HepG2 (cell line): ENCODE results near the gene IL2RA. TPM values are rescaled to one million over a fixed set of nuclear protein-coding genes. Genes with fewer than 3 reads are reported as not detected.

Source experiments
- NR2C2 ChIP-seq: sonication (generic); formaldehyde crosslinking; IDR thresholded peaks from 2 replicates; pipeline ENCODE4 v1.4.0; 2020; ENCODE audit warnings: missing genetic modification reagents, mild to moderate bottlenecking, moderate library complexity, borderline replicate concordance
- RBM39 ChIP-seq: fragments of 200-400 bp; formaldehyde crosslinking; IDR thresholded peaks from one replicate; pipeline ENCODE4 v1.6.1; 2018; ENCODE audit warnings: antibody characterized with exemption, mild to moderate bottlenecking, low read depth, low read length; ENCODE audit not compliant: poor library complexity, severe bottlenecking
- ZNF746 ChIP-seq: sonication (generic); formaldehyde crosslinking; IDR thresholded peaks from 2 replicates; pipeline ENCODE4 v1.8.0; 2022; ENCODE audit warnings: mild to moderate bottlenecking, missing genetic modification reagents
- ZNF841 ChIP-seq: sonication (generic); formaldehyde crosslinking; IDR thresholded peaks from 2 replicates; pipeline ENCODE4 v1.8.1; 2023; ENCODE audit warnings: missing genetic modification reagents, borderline replicate concordance
- polyA plus RNA-seq, 8 experiments: library from polyadenylated mRNA; depleted of rRNA in 3 of 8; stranded (reverse) in 7 of 8; unstranded in 1 of 8; fragments of >200 nt; fragmentation: Illumina TruSeq in 4 of 8; extraction: Trizol in 4 of 8; gene quantifications; 2 replicates each; pipeline versions ENCODE4 v1.2.1 to v1.2.3, GENCODE V29; 2011 to 2016; ENCODE audit warnings: low read depth in 4 of 8, missing spikeins in 1 of 8, mixed read lengths in 1 of 8; ENCODE audit not compliant: insufficient read depth in 1 of 8
- total RNA-seq, 5 experiments: library from RNA; depleted of rRNA; stranded (reverse); fragments of >200 nt; fragmentation: Illumina TruSeq; extraction: Trizol; gene quantifications; 2 replicates each; pipeline ENCODE4 v1.2.3, GENCODE V29; 2016; ENCODE audit warnings: low read depth in 1 of 5
- TF ChIP-seq, protein P1 (sequence below): sonication (generic); formaldehyde crosslinking; IDR thresholded peaks from 2 replicates; pipeline ENCODE4 v1.5.0; 2020; ENCODE audit warnings: mild to moderate bottlenecking, missing genetic modification reagents
- TF ChIP-seq, protein P2 (sequence below): sonication (generic); formaldehyde crosslinking; IDR thresholded peaks from 2 replicates; pipeline ENCODE4 v1.4.0; 2020; ENCODE audit warnings: mild to moderate bottlenecking, missing genetic modification reagents
- TF ChIP-seq, protein P3 (sequence below): sonication (generic); formaldehyde crosslinking; IDR thresholded peaks from 2 replicates; pipeline ENCODE4 v1.4.0; 2020; ENCODE audit warnings: missing genetic modification reagents
- TF ChIP-seq, protein P4 (sequence below): sonication (generic); formaldehyde crosslinking; IDR thresholded peaks from 2 replicates; pipeline ENCODE4 v1.8.1; 2023; ENCODE audit warnings: mild to moderate bottlenecking, missing genetic modification reagents, borderline replicate concordance
- TF ChIP-seq, protein P5 (sequence below): sonication (generic); formaldehyde crosslinking; IDR thresholded peaks from 2 replicates; pipeline ENCODE4 v1.4.0; 2020; ENCODE audit warnings: missing genetic modification reagents, borderline replicate concordance
- TF ChIP-seq, protein P6 (sequence below): sonication (generic); formaldehyde crosslinking; IDR thresholded peaks from 2 replicates; pipeline ENCODE4 v1.4.0; 2020; ENCODE audit warnings: missing genetic modification reagents, mild to moderate bottlenecking, borderline replicate concordance

The IL2RA gene
- total and polyA plus RNA-seq, 2 of the 13 experiments (the other 11 are each of a cell fraction or from before 2014, with no cell fraction given) = not detected

DNA sequence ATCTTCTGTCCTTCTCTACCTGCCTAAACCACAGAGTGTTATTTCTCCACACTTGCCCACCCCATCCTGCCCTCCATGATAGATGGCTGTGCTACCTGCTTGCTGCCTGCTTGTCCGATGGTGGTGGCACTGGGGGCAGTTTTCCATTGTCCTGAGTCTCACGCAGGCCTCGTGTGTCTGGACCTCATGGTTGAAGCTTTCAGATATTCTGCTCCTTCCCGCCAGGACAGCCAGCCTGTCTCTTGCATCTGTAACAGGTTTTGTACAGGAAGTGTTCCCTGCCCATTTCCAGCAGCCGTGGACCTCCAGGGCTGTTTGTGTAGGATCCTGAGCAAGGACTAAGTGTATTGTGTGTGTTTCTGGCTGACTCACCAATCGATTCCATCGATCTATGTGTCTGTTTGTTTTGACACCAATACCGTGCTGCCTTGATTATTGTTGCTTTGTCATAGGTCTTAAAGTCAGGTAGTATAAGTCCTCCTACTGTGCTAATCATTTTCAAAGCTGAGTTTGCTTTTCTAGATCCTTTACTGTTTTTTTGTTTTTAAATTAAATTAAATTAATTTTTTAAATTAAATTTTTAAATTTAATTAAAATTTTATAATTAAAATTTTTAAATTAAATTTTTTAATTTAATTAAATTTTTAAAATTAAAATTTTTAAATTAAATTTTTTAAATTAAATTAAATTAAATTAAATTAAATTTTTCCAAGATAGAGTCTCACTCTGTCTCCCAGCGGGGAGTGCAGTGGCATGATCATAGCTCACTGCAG is 93.3 kb downstream of the IL2RA start (continued):
- TF ChIP-seq, protein P1, sequence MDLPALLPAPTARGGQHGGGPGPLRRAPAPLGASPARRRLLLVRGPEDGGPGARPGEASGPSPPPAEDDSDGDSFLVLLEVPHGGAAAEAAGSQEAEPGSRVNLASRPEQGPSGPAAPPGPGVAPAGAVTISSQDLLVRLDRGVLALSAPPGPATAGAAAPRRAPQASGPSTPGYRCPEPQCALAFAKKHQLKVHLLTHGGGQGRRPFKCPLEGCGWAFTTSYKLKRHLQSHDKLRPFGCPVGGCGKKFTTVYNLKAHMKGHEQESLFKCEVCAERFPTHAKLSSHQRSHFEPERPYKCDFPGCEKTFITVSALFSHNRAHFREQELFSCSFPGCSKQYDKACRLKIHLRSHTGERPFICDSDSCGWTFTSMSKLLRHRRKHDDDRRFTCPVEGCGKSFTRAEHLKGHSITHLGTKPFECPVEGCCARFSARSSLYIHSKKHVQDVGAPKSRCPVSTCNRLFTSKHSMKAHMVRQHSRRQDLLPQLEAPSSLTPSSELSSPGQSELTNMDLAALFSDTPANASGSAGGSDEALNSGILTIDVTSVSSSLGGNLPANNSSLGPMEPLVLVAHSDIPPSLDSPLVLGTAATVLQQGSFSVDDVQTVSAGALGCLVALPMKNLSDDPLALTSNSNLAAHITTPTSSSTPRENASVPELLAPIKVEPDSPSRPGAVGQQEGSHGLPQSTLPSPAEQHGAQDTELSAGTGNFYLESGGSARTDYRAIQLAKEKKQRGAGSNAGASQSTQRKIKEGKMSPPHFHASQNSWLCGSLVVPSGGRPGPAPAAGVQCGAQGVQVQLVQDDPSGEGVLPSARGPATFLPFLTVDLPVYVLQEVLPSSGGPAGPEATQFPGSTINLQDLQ (CRISPR knock-in tag) = no peak
- TF ChIP-seq RBM39 (no peak), ZNF746 (CRISPR knock-in tag) (peak; percentile 18; the same call in 1 of the 2 replicates), NR2C2 (CRISPR knock-in tag) (peak; percentile 18; the same call in 1 of the 2 replicates), ZNF841 (CRISPR knock-in tag) (peak; percentile 51; the same call in 1 of the 2 replicates)
- TF ChIP-seq, protein P2, sequence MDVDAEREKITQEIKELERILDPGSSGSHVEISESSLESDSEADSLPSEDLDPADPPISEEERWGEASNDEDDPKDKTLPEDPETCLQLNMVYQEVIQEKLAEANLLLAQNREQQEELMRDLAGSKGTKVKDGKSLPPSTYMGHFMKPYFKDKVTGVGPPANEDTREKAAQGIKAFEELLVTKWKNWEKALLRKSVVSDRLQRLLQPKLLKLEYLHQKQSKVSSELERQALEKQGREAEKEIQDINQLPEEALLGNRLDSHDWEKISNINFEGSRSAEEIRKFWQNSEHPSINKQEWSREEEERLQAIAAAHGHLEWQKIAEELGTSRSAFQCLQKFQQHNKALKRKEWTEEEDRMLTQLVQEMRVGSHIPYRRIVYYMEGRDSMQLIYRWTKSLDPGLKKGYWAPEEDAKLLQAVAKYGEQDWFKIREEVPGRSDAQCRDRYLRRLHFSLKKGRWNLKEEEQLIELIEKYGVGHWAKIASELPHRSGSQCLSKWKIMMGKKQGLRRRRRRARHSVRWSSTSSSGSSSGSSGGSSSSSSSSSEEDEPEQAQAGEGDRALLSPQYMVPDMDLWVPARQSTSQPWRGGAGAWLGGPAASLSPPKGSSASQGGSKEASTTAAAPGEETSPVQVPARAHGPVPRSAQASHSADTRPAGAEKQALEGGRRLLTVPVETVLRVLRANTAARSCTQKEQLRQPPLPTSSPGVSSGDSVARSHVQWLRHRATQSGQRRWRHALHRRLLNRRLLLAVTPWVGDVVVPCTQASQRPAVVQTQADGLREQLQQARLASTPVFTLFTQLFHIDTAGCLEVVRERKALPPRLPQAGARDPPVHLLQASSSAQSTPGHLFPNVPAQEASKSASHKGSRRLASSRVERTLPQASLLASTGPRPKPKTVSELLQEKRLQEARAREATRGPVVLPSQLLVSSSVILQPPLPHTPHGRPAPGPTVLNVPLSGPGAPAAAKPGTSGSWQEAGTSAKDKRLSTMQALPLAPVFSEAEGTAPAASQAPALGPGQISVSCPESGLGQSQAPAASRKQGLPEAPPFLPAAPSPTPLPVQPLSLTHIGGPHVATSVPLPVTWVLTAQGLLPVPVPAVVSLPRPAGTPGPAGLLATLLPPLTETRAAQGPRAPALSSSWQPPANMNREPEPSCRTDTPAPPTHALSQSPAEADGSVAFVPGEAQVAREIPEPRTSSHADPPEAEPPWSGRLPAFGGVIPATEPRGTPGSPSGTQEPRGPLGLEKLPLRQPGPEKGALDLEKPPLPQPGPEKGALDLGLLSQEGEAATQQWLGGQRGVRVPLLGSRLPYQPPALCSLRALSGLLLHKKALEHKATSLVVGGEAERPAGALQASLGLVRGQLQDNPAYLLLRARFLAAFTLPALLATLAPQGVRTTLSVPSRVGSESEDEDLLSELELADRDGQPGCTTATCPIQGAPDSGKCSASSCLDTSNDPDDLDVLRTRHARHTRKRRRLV (CRISPR knock-in tag) = no peak
- TF ChIP-seq, protein P3, sequence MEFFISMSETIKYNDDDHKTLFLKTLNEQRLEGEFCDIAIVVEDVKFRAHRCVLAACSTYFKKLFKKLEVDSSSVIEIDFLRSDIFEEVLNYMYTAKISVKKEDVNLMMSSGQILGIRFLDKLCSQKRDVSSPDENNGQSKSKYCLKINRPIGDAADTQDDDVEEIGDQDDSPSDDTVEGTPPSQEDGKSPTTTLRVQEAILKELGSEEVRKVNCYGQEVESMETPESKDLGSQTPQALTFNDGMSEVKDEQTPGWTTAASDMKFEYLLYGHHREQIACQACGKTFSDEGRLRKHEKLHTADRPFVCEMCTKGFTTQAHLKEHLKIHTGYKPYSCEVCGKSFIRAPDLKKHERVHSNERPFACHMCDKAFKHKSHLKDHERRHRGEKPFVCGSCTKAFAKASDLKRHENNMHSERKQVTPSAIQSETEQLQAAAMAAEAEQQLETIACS (CRISPR knock-in tag) = no peak
- TF ChIP-seq, protein P4, sequence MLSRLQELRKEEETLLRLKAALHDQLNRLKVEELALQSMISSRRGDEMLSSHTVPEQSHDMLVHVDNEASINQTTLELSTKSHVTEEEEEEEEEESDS = no peak
- TF ChIP-seq, protein P5, sequence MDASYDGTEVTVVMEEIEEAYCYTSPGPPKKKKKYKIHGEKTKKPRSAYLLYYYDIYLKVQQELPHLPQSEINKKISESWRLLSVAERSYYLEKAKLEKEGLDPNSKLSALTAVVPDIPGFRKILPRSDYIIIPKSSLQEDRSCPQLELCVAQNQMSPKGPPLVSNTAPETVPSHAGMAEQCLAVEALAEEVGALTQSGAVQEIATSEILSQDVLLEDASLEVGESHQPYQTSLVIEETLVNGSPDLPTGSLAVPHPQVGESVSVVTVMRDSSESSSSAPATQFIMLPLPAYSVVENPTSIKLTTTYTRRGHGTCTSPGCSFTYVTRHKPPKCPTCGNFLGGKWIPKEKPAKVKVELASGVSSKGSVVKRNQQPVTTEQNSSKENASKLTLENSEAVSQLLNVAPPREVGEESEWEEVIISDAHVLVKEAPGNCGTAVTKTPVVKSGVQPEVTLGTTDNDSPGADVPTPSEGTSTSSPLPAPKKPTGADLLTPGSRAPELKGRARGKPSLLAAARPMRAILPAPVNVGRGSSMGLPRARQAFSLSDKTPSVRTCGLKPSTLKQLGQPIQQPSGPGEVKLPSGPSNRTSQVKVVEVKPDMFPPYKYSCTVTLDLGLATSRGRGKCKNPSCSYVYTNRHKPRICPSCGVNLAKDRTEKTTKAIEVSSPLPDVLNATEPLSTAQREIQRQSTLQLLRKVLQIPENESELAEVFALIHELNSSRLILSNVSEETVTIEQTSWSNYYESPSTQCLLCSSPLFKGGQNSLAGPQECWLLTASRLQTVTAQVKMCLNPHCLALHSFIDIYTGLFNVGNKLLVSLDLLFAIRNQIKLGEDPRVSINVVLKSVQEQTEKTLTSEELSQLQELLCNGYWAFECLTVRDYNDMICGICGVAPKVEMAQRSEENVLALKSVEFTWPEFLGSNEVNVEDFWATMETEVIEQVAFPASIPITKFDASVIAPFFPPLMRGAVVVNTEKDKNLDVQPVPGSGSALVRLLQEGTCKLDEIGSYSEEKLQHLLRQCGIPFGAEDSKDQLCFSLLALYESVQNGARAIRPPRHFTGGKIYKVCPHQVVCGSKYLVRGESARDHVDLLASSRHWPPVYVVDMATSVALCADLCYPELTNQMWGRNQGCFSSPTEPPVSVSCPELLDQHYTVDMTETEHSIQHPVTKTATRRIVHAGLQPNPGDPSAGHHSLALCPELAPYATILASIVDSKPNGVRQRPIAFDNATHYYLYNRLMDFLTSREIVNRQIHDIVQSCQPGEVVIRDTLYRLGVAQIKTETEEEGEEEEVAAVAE (CRISPR knock-in tag) = peak; percentile 58; the same call in 1 of the 2 replicates
- TF ChIP-seq, protein P6, sequence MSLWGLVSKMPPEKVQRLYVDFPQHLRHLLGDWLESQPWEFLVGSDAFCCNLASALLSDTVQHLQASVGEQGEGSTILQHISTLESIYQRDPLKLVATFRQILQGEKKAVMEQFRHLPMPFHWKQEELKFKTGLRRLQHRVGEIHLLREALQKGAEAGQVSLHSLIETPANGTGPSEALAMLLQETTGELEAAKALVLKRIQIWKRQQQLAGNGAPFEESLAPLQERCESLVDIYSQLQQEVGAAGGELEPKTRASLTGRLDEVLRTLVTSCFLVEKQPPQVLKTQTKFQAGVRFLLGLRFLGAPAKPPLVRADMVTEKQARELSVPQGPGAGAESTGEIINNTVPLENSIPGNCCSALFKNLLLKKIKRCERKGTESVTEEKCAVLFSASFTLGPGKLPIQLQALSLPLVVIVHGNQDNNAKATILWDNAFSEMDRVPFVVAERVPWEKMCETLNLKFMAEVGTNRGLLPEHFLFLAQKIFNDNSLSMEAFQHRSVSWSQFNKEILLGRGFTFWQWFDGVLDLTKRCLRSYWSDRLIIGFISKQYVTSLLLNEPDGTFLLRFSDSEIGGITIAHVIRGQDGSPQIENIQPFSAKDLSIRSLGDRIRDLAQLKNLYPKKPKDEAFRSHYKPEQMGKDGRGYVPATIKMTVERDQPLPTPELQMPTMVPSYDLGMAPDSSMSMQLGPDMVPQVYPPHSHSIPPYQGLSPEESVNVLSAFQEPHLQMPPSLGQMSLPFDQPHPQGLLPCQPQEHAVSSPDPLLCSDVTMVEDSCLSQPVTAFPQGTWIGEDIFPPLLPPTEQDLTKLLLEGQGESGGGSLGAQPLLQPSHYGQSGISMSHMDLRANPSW (CRISPR knock-in tag) = no peak
